Measurements from ENCODE around the gene SSTR3. TPM values are rescaled to one million over a fixed set of nuclear protein-coding genes. Genes with fewer than 3 reads are reported as not detected.

Gene SSTR3
- total RNA-seq, 1 donor from 2014 or later, result not detected

GRCh38 chr22:37241351-37242142 lies 29.3 kb upstream of the SSTR3 start:
- Mint-ChIP-seq H3K9me3 (ENCODE audit: low read depth) (no peaks in the 10 kb centered on the region), H3K27ac (ENCODE audit: unreplicated experiment) (no peak overlapping the region), H3K4me3 (ENCODE audit: unreplicated experiment) (no peak overlapping the region), H3K36me3 (ENCODE audit: low read depth) (no peaks in the 10 kb centered on the region), H3K27me3 (ENCODE audit: low read depth) (peaks cover 22% of the 10 kb centered on the region), H3K4me1 (ENCODE audit: low read depth) (peaks cover 6% of the 10 kb centered on the region)
- peak; percentile 84 for DNase-seq (ENCODE audit: low spot score)
- TF ChIP-seq CTCF (IDR thresholded peaks at IDR 0.05), result no peak

GRCh38 chr22:37240941-37241320 lies 28.7 kb upstream of the SSTR3 start:
- H3K27me3 Mint-ChIP-seq (ENCODE audit: low read depth), result peaks cover 26% of the 10 kb centered on the region
- no peak overlapping the region for H3K4me3 Mint-ChIP-seq (ENCODE audit: unreplicated experiment)
- H3K9me3 Mint-ChIP-seq (ENCODE audit: low read depth), result no peaks in the 10 kb centered on the region
- H3K27ac Mint-ChIP-seq (ENCODE audit: unreplicated experiment), result no peak overlapping the region
- peaks cover 6% of the 10 kb centered on the region for H3K4me1 Mint-ChIP-seq (ENCODE audit: low read depth)
- TF ChIP-seq CTCF (IDR thresholded peaks at IDR 0.05), result no peak
- H3K36me3 Mint-ChIP-seq (ENCODE audit: low read depth), result no peaks in the 10 kb centered on the region
- DNase-seq (ENCODE audit: low spot score), result peak; percentile 56

GRCh38 chr22:37240240-37240940 lies 28.1 kb upstream of the SSTR3 start:
- Mint-ChIP-seq H3K27me3 (ENCODE audit: low read depth) (peaks cover 27% of the 10 kb centered on the region), H3K9me3 (ENCODE audit: low read depth) (no peaks in the 10 kb centered on the region), H3K27ac (ENCODE audit: unreplicated experiment) (no peak overlapping the region), H3K4me1 (ENCODE audit: low read depth) (peaks cover 6% of the 10 kb centered on the region), H3K36me3 (ENCODE audit: low read depth) (no peaks in the 10 kb centered on the region), H3K4me3 (ENCODE audit: unreplicated experiment) (no peak overlapping the region)
- DNase-seq (ENCODE audit: low spot score), result peak; percentile 42
- TF ChIP-seq CTCF (IDR thresholded peaks at IDR 0.05), result no peak

- peaks cover 6% of the 10 kb centered on the region for H3K4me1 Mint-ChIP-seq (ENCODE audit: low read depth)
- no peak for TF ChIP-seq CTCF (IDR thresholded peaks at IDR 0.05)
- no peaks in the 10 kb centered on the region for H3K36me3 Mint-ChIP-seq (ENCODE audit: low read depth)
- peaks cover 32% of the 10 kb centered on the region for H3K27me3 Mint-ChIP-seq (ENCODE audit: low read depth)
- no peak overlapping the region for H3K27ac Mint-ChIP-seq (ENCODE audit: unreplicated experiment)
- no peak overlapping the region for H3K4me3 Mint-ChIP-seq (ENCODE audit: unreplicated experiment)
- H3K9me3 Mint-ChIP-seq (ENCODE audit: low read depth), result no peaks in the 10 kb centered on the region
- peak; percentile 51 for DNase-seq (ENCODE audit: low spot score)
These were observed 27.3 kb upstream of the SSTR3 start for GRCh38 chr22:37239336-37240239.
